Neural crest cell (in vitro differentiated cells): ENCODE data around the gene SORCS2. TPM values are rescaled to one million over a fixed set of nuclear protein-coding genes. Genes with fewer than 3 reads are reported as not detected.

ENCODE experiments used
- DNase-seq: peaks from one replicate; pipeline ENCODE4 v3.0.0; 2021; ENCODE audit warnings: low read depth, mixed read lengths, low spot score
- H3K27ac Mint-ChIP-seq: one replicate; pipeline ENCODE4 v1.8.0; 2021; ENCODE audit warnings: mild to moderate bottlenecking, mixed read lengths; ENCODE audit not compliant: unreplicated experiment
- H3K27me3 Mint-ChIP-seq: 2 replicates; pipeline ENCODE4 v1.8.0; 2021; ENCODE audit warnings: low read depth, mild to moderate bottlenecking, mixed read lengths
- H3K36me3 Mint-ChIP-seq: 2 replicates; pipeline ENCODE4 v1.8.0; 2021; ENCODE audit warnings: low read depth, mild to moderate bottlenecking, mixed read lengths
- H3K4me1 Mint-ChIP-seq: 2 replicates; pipeline ENCODE4 v1.8.0; 2021; ENCODE audit warnings: mixed read lengths
- H3K4me3 Mint-ChIP-seq: one replicate; pipeline ENCODE4 v1.8.0; 2021; ENCODE audit warnings: mild to moderate bottlenecking, mixed read lengths
- H3K9me3 Mint-ChIP-seq: 2 replicates; pipeline ENCODE4 v1.8.0; 2021; ENCODE audit warnings: mixed read lengths
- total RNA-seq: library from RNA; stranded (reverse); gene quantifications from 2 replicates; pipeline ENCODE4 v1.2.1, GENCODE V29; 2021
- TF ChIP-seq, protein P1 (sequence below): fragments of 200-600 bp; sonication (generic); conservative IDR thresholded peaks from 2 replicates; pipeline ENCODE4 v1.5.0; 2021; ENCODE audit warnings: antibody characterized with exemption, mild to moderate bottlenecking

SORCS2 gene
- total RNA-seq, 1 donor from 2014 or later, result 1.1 TPM

DNA sequence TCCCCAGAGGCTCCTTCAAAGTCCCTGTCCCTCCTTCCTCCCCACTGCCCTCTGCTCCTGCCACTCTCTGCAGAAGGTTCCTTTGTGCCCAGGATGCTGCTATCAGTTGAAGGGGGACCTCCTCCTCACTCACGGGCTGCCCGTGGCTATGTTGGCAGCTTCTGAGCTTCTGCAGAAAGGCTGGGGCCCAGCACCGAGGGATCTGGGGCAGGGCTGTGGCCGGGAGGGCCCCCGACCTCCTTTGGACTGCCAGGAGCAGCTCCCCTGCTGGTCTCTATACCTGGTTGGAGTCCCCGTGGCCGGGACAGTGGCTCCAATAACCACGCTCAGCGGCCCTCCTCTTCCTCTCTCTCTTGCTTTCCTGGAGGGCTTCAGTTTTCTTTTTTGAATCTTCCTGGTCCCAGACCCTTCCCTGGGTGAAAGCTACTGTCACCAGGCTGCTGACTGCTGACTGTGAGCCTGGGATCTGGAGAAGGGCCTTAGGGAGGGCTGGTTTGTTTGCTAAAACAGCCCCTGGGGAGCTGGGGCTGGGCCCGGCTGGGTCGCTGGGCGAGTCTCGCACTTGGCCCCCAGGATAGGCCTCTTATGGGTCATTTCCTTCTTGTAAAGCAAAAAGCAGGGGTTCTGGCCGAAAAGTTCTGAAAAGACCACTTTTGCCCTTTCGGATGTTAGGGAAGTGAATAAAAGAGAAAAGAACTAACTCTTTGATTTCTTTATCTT, 46.9 kb downstream of the SORCS2 start:
- no peaks in the 10 kb centered on the region for H3K27me3 Mint-ChIP-seq
- no peak for DNase-seq
- H3K4me1 Mint-ChIP-seq, result peaks cover 15% of the 10 kb centered on the region
- no peaks in the 10 kb centered on the region for H3K36me3 Mint-ChIP-seq
- peak overlapping the region; percentile 68 for H3K27ac Mint-ChIP-seq
- TF ChIP-seq, protein P1, sequence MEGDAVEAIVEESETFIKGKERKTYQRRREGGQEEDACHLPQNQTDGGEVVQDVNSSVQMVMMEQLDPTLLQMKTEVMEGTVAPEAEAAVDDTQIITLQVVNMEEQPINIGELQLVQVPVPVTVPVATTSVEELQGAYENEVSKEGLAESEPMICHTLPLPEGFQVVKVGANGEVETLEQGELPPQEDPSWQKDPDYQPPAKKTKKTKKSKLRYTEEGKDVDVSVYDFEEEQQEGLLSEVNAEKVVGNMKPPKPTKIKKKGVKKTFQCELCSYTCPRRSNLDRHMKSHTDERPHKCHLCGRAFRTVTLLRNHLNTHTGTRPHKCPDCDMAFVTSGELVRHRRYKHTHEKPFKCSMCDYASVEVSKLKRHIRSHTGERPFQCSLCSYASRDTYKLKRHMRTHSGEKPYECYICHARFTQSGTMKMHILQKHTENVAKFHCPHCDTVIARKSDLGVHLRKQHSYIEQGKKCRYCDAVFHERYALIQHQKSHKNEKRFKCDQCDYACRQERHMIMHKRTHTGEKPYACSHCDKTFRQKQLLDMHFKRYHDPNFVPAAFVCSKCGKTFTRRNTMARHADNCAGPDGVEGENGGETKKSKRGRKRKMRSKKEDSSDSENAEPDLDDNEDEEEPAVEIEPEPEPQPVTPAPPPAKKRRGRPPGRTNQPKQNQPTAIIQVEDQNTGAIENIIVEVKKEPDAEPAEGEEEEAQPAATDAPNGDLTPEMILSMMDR, result no peak
- H3K9me3 Mint-ChIP-seq, result no peaks in the 10 kb centered on the region
- H3K4me3 Mint-ChIP-seq, result no peak overlapping the region

DNA sequence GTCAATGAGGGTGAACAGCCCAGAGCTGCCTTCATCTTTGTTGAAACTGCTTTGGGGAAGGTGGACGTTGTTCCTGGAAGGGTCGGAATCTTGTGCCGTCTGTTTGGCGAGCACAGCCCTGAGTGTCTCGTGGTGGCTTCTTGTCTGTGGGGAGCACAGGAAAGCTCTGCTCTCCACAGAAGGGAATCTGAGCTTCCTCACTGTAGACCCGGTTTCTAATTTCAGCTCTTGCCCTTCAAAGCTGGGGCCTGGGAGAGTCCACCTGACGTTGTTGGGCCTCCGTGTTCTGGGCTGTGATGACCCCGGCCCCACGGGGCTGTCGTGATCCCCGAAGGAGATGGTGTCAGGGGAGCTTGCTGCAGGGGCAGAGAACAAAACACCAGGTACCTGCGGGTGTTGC, 47.5 kb downstream of the SORCS2 start:
- Mint-ChIP-seq H3K27me3 (no peaks in the 10 kb centered on the region), H3K9me3 (no peaks in the 10 kb centered on the region), H3K27ac (peak overlapping the region; percentile 68), H3K4me3 (no peak overlapping the region), H3K4me1 (peaks cover 15% of the 10 kb centered on the region), H3K36me3 (no peaks in the 10 kb centered on the region)
- DNase-seq, result no peak
- TF ChIP-seq, protein P1, result no peak

DNA sequence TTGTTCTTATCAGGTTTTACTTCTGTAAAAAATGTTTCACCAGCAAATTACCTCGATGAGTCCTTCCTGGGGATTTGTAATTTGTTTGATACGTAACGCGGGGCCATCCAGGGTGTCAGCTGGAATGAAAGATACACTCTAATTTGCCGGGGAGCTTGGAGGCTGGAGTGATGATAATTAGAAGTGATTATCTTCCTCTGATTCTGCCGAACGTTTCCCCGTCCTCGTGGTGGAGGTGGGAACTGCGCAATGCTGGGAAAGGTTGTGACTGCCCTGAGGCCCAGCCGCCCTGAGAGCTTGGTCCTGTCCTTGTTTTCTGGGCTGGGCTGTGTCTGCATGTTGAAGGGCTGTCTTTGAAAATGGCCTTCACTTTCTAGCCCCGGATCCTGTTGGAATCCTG, 48.0 kb downstream of the SORCS2 start:
- Mint-ChIP-seq H3K4me3 (no peak overlapping the region), H3K27me3 (no peaks in the 10 kb centered on the region), H3K36me3 (no peaks in the 10 kb centered on the region), H3K27ac (no peak overlapping the region), H3K4me1 (peaks cover 15% of the 10 kb centered on the region), H3K9me3 (no peaks in the 10 kb centered on the region)
- DNase-seq, result no peak
- TF ChIP-seq, protein P1, result no peak

DNA sequence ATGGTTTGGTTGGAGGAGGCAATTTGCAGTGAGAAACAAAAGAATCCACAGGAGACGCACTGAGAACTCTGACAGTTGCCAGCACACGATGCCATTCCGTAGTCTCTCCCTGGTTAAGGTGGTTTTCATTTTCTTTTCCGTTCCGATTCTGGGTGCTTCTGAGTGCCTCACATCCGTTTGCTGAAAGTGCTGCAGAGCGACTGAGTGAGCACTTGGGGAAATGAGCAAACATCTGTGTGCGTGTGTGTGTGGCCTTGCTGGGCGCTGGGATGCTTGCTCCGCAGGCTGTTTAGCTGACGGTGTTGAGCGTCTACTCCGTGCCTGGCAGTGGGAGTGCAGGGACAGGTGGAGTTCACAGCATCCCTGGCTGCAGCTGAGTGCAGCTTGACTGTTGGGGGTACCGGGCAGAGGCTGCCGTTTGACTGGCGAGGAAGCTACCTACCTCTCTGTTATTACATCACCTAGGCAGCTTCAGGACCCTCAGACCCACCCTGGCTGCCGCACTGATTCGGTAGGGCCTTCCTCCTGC, 49.3 kb downstream of the SORCS2 start:
- no peak overlapping the region for H3K4me3 Mint-ChIP-seq
- H3K4me1 Mint-ChIP-seq, result peaks cover 15% of the 10 kb centered on the region
- H3K27ac Mint-ChIP-seq, result no peak overlapping the region
- H3K27me3 Mint-ChIP-seq, result no peaks in the 10 kb centered on the region
- TF ChIP-seq, protein P1, result no peak
- no peaks in the 10 kb centered on the region for H3K9me3 Mint-ChIP-seq
- DNase-seq, result no peak
- no peaks in the 10 kb centered on the region for H3K36me3 Mint-ChIP-seq

DNA sequence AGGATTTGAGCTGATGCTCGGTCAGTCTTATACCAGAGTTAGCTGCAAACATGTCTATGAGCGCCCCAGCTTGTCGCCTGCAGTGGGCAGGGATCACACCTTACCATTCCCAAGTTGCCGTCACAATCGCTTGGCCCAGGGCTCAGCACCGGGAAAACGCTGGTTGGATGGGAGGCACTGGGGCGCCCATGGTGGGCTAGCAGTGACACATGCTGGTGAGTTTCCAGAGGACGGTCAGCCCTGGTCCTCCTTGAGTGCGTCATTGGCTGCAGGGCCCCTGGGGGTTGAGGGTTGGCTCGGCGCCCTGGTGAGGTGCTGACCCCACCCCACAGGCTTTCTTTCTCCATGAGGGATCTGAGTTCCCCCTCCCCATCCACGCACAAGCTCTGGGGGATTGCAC, 50.4 kb downstream of the SORCS2 start:
- H3K4me1 Mint-ChIP-seq, result peaks cover 15% of the 10 kb centered on the region
- H3K4me3 Mint-ChIP-seq, result no peak overlapping the region
- H3K36me3 Mint-ChIP-seq, result no peaks in the 10 kb centered on the region
- no peaks in the 10 kb centered on the region for H3K27me3 Mint-ChIP-seq
- DNase-seq, result no peak
- no peak overlapping the region for H3K27ac Mint-ChIP-seq
- TF ChIP-seq, protein P1, result no peak
- H3K9me3 Mint-ChIP-seq, result no peaks in the 10 kb centered on the region
